Stimulated activated memory B cell treated with anti-CD40 and anti-IgM and Interleukin-4, amounts not matched to agents 10 μg/mL and 1 μg/mL and 100 μg/mL, for 72 hours (primary cell): ENCODE data around the gene CLIP1.
"Not testable (repeated sequence)": the region's sequence is repeated elsewhere in the genome, so short reads cannot be mapped to it uniquely, and the experiment has no call there.

ENCODE experiments used
- ATAC-seq: fragments of 150-1000 bp; cut with Tn5 transposase; 2 replicates; pipeline ENCODE4 v1.10.0; 2021
- H3K27ac Mint-ChIP-seq: one replicate; pipeline ENCODE4 v1.8.0; 2022; ENCODE audit warnings: mild to moderate bottlenecking, mixed read lengths
- H3K27me3 Mint-ChIP-seq: one replicate; pipeline ENCODE4 v1.8.0; 2022; ENCODE audit warnings: mixed read lengths
- H3K36me3 Mint-ChIP-seq: one replicate; pipeline ENCODE4 v1.8.0; 2022; ENCODE audit warnings: mixed read lengths
- H3K4me1 Mint-ChIP-seq: one replicate; pipeline ENCODE4 v1.8.0; 2022; ENCODE audit warnings: mixed read lengths
- H3K4me3 Mint-ChIP-seq: one replicate; pipeline ENCODE4 v1.8.0; 2022; ENCODE audit warnings: mild to moderate bottlenecking, moderate library complexity, mixed read lengths
- H3K9me3 Mint-ChIP-seq: one replicate; pipeline ENCODE4 v1.8.0; 2022; ENCODE audit warnings: mixed read lengths

Gene CLIP1

GRCh38 chr12:122421821-122422729, at the start of gene CLIP1:
Gene CLIP1 (minus strand): TSS chr12:122422669. CDS start chr12:122380452, 42,217 bp downstream.
- no peaks in the 10 kb centered on the region for H3K27me3 Mint-ChIP-seq
- H3K27ac Mint-ChIP-seq, result peak within 1 kb of the TSS; percentile 90
- H3K4me1 Mint-ChIP-seq, result peaks cover 55% of the 10 kb centered on the region
- H3K36me3 Mint-ChIP-seq, result peaks cover 6% of the 10 kb centered on the region
- peak; percentile 82 for ATAC-seq
- no peaks in the 10 kb centered on the region for H3K9me3 Mint-ChIP-seq
- H3K4me3 Mint-ChIP-seq, result peak within 1 kb of the TSS; percentile 90

- Mint-ChIP-seq H3K27ac (no peak overlapping the region), H3K36me3 (peaks cover 26% of the 10 kb centered on the region), H3K4me1 (peaks cover 27% of the 10 kb centered on the region), H3K4me3 (no peak overlapping the region), H3K9me3 (no peaks in the 10 kb centered on the region), H3K27me3 (no peaks in the 10 kb centered on the region)
- ATAC-seq, result no peak
Observed at GRCh38 chr12:122471324-122472226, 49.1 kb upstream of the CLIP1 start.

GRCh38 chr12:122470576-122470975, 48.1 kb upstream of the CLIP1 start:
- H3K9me3 Mint-ChIP-seq, ATAC-seq, H3K4me3 Mint-ChIP-seq, H3K27me3 Mint-ChIP-seq, H3K27ac Mint-ChIP-seq: not testable (repeated sequence)
- peaks cover 18% of the 10 kb centered on the region for H3K4me1 Mint-ChIP-seq
- peaks cover 16% of the 10 kb centered on the region for H3K36me3 Mint-ChIP-seq

- H3K4me3 Mint-ChIP-seq, ATAC-seq, H3K27me3 Mint-ChIP-seq, H3K9me3 Mint-ChIP-seq, H3K27ac Mint-ChIP-seq: not testable (repeated sequence)
- peaks cover 12% of the 10 kb centered on the region for H3K4me1 Mint-ChIP-seq
- peaks cover 11% of the 10 kb centered on the region for H3K36me3 Mint-ChIP-seq
Observed at GRCh38 chr12:122469856-122470255, 47.4 kb upstream of the CLIP1 start.

- ATAC-seq, result no peak
- Mint-ChIP-seq H3K4me1 (no peaks in the 10 kb centered on the region), H3K27me3 (no peaks in the 10 kb centered on the region), H3K36me3 (no peaks in the 10 kb centered on the region), H3K9me3 (no peaks in the 10 kb centered on the region), H3K4me3 (no peak overlapping the region), H3K27ac (no peak overlapping the region)
Observed at GRCh38 chr12:122467983-122468382, 45.5 kb upstream of the CLIP1 start.

GRCh38 chr12:122464317-122465042, 42.0 kb upstream of the CLIP1 start:
- H3K9me3 Mint-ChIP-seq, ATAC-seq, H3K36me3 Mint-ChIP-seq, H3K27ac Mint-ChIP-seq, H3K4me1 Mint-ChIP-seq, H3K27me3 Mint-ChIP-seq, H3K4me3 Mint-ChIP-seq: not testable (repeated sequence)

- H3K36me3 Mint-ChIP-seq, result no peaks in the 10 kb centered on the region
- H3K27ac Mint-ChIP-seq, result no peak overlapping the region
- no peaks in the 10 kb centered on the region for H3K27me3 Mint-ChIP-seq
- ATAC-seq, result no peak
- no peak overlapping the region for H3K4me3 Mint-ChIP-seq
- peaks cover 4% of the 10 kb centered on the region for H3K4me1 Mint-ChIP-seq
- H3K9me3 Mint-ChIP-seq, result no peaks in the 10 kb centered on the region
Observed at GRCh38 chr12:122460641-122461040, 38.2 kb upstream of the CLIP1 start.

GRCh38 chr12:122460061-122460460, 37.6 kb upstream of the CLIP1 start:
- ATAC-seq, result no peak
- no peaks in the 10 kb centered on the region for H3K27me3 Mint-ChIP-seq
- no peak overlapping the region for H3K27ac Mint-ChIP-seq
- no peaks in the 10 kb centered on the region for H3K36me3 Mint-ChIP-seq
- H3K4me3 Mint-ChIP-seq, result no peak overlapping the region
- peaks cover 6% of the 10 kb centered on the region for H3K4me1 Mint-ChIP-seq
- H3K9me3 Mint-ChIP-seq, result no peaks in the 10 kb centered on the region

GRCh38 chr12:122459211-122459610, 36.7 kb upstream of the CLIP1 start:
- ATAC-seq, result no peak
- Mint-ChIP-seq H3K9me3 (no peaks in the 10 kb centered on the region), H3K27ac (no peak overlapping the region), H3K4me3 (no peak overlapping the region), H3K4me1 (peaks cover 6% of the 10 kb centered on the region), H3K27me3 (no peaks in the 10 kb centered on the region), H3K36me3 (no peaks in the 10 kb centered on the region)

- no peak overlapping the region for H3K4me3 Mint-ChIP-seq
- peaks cover 12% of the 10 kb centered on the region for H3K4me1 Mint-ChIP-seq
- H3K9me3 Mint-ChIP-seq, result no peaks in the 10 kb centered on the region
- ATAC-seq, result no peak
- H3K27ac Mint-ChIP-seq, result no peak overlapping the region
- H3K36me3 Mint-ChIP-seq, result no peaks in the 10 kb centered on the region
- H3K27me3 Mint-ChIP-seq, result no peaks in the 10 kb centered on the region
Observed at GRCh38 chr12:122458105-122459035, 35.9 kb upstream of the CLIP1 start.

- no peaks in the 10 kb centered on the region for H3K36me3 Mint-ChIP-seq
- no peak overlapping the region for H3K27ac Mint-ChIP-seq
- H3K4me3 Mint-ChIP-seq, result no peak overlapping the region
- no peak for ATAC-seq
- H3K4me1 Mint-ChIP-seq, result peaks cover 20% of the 10 kb centered on the region
- no peaks in the 10 kb centered on the region for H3K9me3 Mint-ChIP-seq
- H3K27me3 Mint-ChIP-seq, result no peaks in the 10 kb centered on the region
Observed at GRCh38 chr12:122457627-122458026, 35.2 kb upstream of the CLIP1 start.

- Mint-ChIP-seq H3K9me3 (no peaks in the 10 kb centered on the region), H3K36me3 (no peaks in the 10 kb centered on the region), H3K27me3 (no peaks in the 10 kb centered on the region), H3K27ac (no peak overlapping the region), H3K4me1 (peaks cover 23% of the 10 kb centered on the region), H3K4me3 (no peak overlapping the region)
- no peak for ATAC-seq
Observed at GRCh38 chr12:122454739-122455138, 32.3 kb upstream of the CLIP1 start.

- no peaks in the 10 kb centered on the region for H3K9me3 Mint-ChIP-seq
- H3K27ac Mint-ChIP-seq, result peak overlapping the region; percentile 65
- H3K27me3 Mint-ChIP-seq, result no peaks in the 10 kb centered on the region
- H3K4me1 Mint-ChIP-seq, result peaks cover 23% of the 10 kb centered on the region
- no peaks in the 10 kb centered on the region for H3K36me3 Mint-ChIP-seq
- no peak for ATAC-seq
- H3K4me3 Mint-ChIP-seq, result no peak overlapping the region
Observed at GRCh38 chr12:122454250-122454721, 31.8 kb upstream of the CLIP1 start.

GRCh38 chr12:122452701-122453285, 30.3 kb upstream of the CLIP1 start:
- Mint-ChIP-seq H3K4me1 (peaks cover 23% of the 10 kb centered on the region), H3K9me3 (no peaks in the 10 kb centered on the region), H3K27me3 (no peaks in the 10 kb centered on the region), H3K4me3 (no peak overlapping the region), H3K36me3 (no peaks in the 10 kb centered on the region), H3K27ac (peak overlapping the region; percentile 65)
- ATAC-seq, result no peak
